ENCODE data around the gene ALKBH5.

GRCh38 chr17:18145811-18146210, 37.8 kb upstream of the ALKBH5 start:
- TF ChIP-seq, protein P1, sequence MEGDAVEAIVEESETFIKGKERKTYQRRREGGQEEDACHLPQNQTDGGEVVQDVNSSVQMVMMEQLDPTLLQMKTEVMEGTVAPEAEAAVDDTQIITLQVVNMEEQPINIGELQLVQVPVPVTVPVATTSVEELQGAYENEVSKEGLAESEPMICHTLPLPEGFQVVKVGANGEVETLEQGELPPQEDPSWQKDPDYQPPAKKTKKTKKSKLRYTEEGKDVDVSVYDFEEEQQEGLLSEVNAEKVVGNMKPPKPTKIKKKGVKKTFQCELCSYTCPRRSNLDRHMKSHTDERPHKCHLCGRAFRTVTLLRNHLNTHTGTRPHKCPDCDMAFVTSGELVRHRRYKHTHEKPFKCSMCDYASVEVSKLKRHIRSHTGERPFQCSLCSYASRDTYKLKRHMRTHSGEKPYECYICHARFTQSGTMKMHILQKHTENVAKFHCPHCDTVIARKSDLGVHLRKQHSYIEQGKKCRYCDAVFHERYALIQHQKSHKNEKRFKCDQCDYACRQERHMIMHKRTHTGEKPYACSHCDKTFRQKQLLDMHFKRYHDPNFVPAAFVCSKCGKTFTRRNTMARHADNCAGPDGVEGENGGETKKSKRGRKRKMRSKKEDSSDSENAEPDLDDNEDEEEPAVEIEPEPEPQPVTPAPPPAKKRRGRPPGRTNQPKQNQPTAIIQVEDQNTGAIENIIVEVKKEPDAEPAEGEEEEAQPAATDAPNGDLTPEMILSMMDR (IDR thresholded peaks at IDR 0.05): no peak
- TF ChIP-seq POLR2AphosphoS5 (IDR thresholded peaks at IDR 0.05; ENCODE audit: low read depth, low read length): no peak
- TF ChIP-seq, protein P2, sequence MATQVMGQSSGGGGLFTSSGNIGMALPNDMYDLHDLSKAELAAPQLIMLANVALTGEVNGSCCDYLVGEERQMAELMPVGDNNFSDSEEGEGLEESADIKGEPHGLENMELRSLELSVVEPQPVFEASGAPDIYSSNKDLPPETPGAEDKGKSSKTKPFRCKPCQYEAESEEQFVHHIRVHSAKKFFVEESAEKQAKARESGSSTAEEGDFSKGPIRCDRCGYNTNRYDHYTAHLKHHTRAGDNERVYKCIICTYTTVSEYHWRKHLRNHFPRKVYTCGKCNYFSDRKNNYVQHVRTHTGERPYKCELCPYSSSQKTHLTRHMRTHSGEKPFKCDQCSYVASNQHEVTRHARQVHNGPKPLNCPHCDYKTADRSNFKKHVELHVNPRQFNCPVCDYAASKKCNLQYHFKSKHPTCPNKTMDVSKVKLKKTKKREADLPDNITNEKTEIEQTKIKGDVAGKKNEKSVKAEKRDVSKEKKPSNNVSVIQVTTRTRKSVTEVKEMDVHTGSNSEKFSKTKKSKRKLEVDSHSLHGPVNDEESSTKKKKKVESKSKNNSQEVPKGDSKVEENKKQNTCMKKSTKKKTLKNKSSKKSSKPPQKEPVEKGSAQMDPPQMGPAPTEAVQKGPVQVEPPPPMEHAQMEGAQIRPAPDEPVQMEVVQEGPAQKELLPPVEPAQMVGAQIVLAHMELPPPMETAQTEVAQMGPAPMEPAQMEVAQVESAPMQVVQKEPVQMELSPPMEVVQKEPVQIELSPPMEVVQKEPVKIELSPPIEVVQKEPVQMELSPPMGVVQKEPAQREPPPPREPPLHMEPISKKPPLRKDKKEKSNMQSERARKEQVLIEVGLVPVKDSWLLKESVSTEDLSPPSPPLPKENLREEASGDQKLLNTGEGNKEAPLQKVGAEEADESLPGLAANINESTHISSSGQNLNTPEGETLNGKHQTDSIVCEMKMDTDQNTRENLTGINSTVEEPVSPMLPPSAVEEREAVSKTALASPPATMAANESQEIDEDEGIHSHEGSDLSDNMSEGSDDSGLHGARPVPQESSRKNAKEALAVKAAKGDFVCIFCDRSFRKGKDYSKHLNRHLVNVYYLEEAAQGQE (IDR thresholded peaks at IDR 0.05; ENCODE audit: insufficient read depth in 1 of 2, low read depth in 2 of 2, low read length in 1 of 2): no peak
- no peak for TF ChIP-seq SIN3A (IDR thresholded peaks at IDR 0.05; ENCODE audit: borderline replicate concordance, insufficient read depth, low read depth, low read length)
- no peak for TF ChIP-seq TCF7L2 (IDR thresholded peaks at IDR 0.05; ENCODE audit: low read depth, low read length)
